HG03097 (cell line): Measurements from ENCODE around the gene CAMK2A.
"Not testable (repeated sequence)": the region's sequence is repeated elsewhere in the genome, so short reads cannot be mapped to it uniquely, and the experiment has no call there.

Source experiments
- ATAC-seq: cut with Tn5 transposase; IDR thresholded peaks from one replicate; pipeline ENCODE4 v1.9.1; 2021; ENCODE audit not compliant: unreplicated experiment, low FRiP score

CAMK2A gene

GRCh38 chr5:150257424-150257823 lies 32.1 kb downstream of the CAMK2A start:
- ATAC-seq: no peak

GRCh38 chr5:150256410-150257064 lies 33.0 kb downstream of the CAMK2A start:
- no peak for ATAC-seq

GRCh38 chr5:150255659-150256409 lies 33.7 kb downstream of the CAMK2A start:
- no peak for ATAC-seq

GRCh38 chr5:150254774-150255173 lies 34.8 kb downstream of the CAMK2A start:
- no peak for ATAC-seq

- ATAC-seq: no peak
Measured at GRCh38 chr5:150254363-150254762, 35.2 kb downstream of the CAMK2A start.

GRCh38 chr5:150253416-150254208 lies 36.0 kb downstream of the CAMK2A start:
- ATAC-seq: no peak

GRCh38 chr5:150252489-150252888 lies 37.1 kb downstream of the CAMK2A start:
- ATAC-seq: no peak

- ATAC-seq: no peak
Measured at GRCh38 chr5:150251504-150251903, 38.1 kb downstream of the CAMK2A start.

GRCh38 chr5:150249744-150250143 lies 39.8 kb downstream of the CAMK2A start:
- no peak for ATAC-seq

GRCh38 chr5:150248946-150249345 lies 40.6 kb downstream of the CAMK2A start:
- no peak for ATAC-seq

- not testable (repeated sequence) for ATAC-seq
Measured at GRCh38 chr5:150248493-150248892, 41.1 kb downstream of the CAMK2A start.

- no peak for ATAC-seq
Measured at GRCh38 chr5:150247726-150248125, 41.8 kb downstream of the CAMK2A start.

GRCh38 chr5:150246835-150247234 lies 42.7 kb downstream of the CAMK2A start:
- ATAC-seq: no peak

- ATAC-seq: no peak
Measured at GRCh38 chr5:150246429-150246828, 43.1 kb downstream of the CAMK2A start.

- ATAC-seq: no peak
Measured at GRCh38 chr5:150245808-150246207, 43.8 kb downstream of the CAMK2A start.

- ATAC-seq: no peak
Measured at GRCh38 chr5:150245111-150245789, 44.3 kb downstream of the CAMK2A start.

GRCh38 chr5:150244209-150244608 lies 45.4 kb downstream of the CAMK2A start:
- no peak for ATAC-seq

- no peak for ATAC-seq
Measured at GRCh38 chr5:150243590-150243989, 46.0 kb downstream of the CAMK2A start.

GRCh38 chr5:150242251-150242894 lies 47.2 kb downstream of the CAMK2A start:
- no peak for ATAC-seq
